Hematopoietic multipotent progenitor cell treated with erythropoietin and hydrocortisone succinate and interleukin-3 and kit ligand, for 6 days (in vitro differentiated cells): ENCODE results near the gene PDE4D.
"Not testable (repeated sequence)": the region's sequence is repeated elsewhere in the genome, so short reads cannot be mapped to it uniquely, and the experiment has no call there.

Experiments
- DNase-seq: peaks from one replicate; pipeline ENCODE4 v3.0.0-alpha.2; 2015

The PDE4D gene

GRCh38 chr5:59798862-59799667, 94.5 kb downstream of the PDE4D start:
- no peak for DNase-seq

DNA sequence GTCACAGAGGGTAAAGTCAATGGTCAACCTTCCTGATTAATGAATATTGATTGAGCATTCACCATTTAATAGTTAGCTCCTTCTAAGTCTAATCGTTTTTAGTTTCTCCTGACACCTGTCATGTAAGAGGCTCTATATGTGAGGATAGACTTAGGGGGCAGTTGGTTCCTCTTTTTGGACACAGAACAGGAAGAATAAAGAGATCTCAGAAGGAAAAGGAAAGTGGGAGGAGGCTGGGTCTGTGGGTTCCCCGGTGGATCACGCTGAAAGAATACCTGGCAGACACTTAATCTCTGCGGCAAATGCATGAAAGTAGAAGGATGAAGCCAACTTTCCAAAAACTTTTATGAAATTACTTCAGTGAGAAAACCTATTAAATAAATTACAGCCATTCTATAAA, 98.4 kb downstream of the PDE4D start:
- no peak for DNase-seq

DNA sequence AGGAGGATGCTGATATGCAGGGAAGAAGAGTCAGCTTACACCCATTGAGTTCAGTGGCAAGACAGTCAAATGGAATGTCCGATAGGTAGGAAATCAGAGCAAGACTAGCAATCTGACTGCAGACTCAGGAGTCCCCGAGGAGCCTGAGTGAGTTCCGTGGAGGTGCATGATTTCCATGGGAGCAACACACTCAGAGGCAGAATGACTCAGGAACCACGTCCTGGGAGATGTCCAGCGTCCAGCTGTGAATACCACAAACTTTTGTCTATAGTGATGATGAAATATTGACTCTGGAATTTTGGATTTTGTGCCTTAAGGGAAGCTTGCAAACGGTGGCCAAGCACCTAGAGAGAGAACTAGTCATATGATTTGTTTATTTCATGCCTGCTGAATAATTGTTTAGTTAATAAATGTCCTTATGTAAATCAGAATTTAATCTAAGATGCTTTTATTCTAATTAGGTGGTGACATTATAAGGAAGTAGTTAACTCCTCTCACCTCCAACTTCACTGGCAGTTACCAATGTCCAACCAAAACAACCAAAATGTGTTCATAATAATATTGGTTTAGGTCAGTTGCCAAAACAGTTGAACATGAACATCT, 100.4 kb downstream of the PDE4D start:
- no peak for DNase-seq

GRCh38 chr5:59791617-59792016, 101.9 kb downstream of the PDE4D start:
- no peak for DNase-seq

DNA sequence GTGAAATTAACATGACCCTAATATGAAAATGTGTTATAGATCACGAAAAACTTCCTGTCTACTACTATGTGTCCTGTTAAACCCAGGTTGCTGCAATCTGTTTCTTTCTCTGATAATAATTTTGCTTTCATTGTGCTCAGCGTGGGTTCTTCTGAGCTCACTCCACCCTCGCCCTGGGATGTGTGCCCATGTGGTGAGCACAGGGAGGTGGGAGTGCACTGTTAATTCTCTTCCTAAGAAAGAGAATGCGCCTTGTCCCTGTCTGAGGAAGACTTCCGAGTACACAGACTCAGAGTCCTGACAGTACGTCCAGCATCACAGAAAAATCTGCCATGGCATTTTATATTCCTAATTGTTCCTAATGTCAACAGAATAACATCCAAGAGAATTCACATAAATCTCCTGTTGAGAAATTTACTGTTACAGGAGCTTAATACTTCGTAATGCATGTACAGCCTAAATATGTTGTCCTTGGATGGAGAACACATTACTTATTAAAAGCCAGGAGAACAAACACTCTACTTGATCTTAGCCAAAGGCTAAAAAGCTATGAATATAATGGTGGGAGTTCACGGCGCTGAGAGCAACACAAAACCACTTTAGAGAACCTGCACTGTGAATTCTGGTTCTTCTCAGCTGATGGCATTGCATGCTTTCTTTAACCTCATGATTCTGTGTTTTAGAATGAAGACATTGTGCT, 102.6 kb downstream of the PDE4D start:
- DNase-seq: no peak

DNA sequence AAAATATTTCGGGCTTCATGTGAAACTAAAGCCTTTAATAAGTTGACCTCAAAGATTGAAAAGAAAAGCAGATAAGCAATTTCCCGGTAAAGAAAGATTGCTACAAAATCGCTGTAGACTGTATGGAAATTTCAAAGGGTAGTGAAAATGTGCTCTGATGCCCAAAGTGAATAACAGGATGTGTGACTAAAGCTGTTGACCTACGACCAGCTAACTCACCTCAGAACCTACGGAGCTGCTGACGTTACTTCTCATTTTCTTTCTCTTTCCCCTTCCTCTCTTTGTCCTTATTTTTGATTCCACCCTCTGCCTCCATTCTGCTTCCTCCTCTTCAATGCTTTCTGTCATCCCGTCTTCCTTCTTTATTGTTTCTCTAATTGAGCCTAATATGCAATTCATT, 103.2 kb downstream of the PDE4D start:
- DNase-seq: no peak

DNA sequence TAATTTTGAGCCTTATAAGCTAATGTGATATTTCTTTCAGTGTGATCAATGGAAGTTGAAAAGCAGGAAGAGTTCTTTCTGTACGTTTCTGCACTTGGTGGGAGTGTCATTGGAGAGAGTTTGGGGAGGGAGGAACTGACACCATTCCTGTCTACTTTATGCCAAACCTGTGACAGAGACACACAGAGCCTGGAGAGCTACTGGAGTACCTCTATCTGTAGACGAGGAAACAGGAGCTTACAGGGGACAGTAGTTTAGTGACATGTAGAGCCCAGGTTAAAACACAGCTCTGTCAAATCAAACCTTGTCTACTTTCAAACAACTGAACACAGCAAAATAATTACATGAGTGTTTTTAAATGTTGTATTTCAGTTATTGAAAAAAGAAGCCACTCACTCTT, 103.6 kb downstream of the PDE4D start:
- DNase-seq: no peak

DNA sequence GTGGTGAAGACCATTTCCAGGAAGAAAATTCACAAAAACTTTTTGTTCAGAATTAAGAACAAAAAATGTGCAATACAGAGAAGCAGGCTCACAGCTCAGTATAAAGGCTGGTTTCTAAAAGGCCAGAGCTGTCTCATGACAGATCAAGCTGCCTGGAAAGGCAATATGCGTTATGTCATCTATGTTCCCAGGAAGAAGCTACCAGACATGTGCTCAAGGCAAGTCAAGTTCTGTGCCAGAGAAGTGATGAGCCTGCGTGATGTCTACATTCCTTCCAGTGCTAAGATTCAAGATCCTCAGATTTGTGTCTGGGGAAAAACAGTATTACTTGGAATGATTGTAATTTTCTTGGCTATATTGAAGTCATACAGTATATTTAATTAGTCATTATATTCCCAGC, 104.3 kb downstream of the PDE4D start:
- DNase-seq: no peak

DNA sequence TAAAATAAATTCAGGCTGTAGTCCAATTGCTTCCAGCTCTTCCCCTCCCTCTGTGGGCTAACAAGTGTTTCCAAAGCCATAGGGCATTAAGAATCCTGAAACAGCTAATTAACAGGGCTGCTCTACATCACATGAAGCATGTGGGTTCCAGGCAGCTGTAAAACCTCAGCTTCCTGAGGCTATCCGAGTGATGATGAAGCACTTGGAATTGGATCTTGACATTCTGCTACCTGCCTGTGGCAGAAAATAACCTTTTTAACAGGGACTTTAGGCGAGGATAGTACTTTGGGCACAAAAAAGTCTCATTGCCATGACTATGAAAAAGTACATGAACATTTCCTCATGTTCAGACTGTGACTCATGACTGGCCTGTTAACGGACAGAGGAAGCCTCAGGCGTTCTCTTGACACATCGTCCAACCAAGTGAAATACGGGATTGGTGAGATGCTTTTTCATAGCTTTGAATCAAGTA, 107.2 kb downstream of the PDE4D start:
- DNase-seq: no peak

- no peak for DNase-seq
Observed at GRCh38 chr5:59785676-59786333, 107.7 kb downstream of the PDE4D start.

GRCh38 chr5:59784708-59785107, 108.8 kb downstream of the PDE4D start:
- DNase-seq: not testable (repeated sequence)

DNA sequence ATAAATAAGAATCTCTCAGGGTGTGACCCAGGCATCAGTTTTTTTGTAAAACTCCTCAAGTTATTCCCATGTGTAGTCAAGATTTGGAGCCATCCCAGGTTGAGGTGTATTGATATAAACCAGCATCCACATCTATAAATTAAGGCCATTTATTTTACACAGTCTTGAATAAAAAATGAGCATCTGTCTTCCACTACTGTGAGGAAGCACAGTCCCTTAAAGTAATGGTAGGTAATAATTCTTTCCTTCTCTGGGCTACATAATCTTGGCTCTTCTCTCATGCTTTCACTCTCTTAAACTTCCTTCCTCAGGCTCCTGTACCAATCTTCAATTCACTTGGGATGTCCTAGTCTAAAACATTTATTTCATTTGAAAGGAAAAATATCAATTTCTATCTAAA, 110.3 kb downstream of the PDE4D start:
- DNase-seq: no peak

GRCh38 chr5:59782856-59783255, 110.7 kb downstream of the PDE4D start:
- no peak for DNase-seq

- DNase-seq: no peak
Observed at GRCh38 chr5:59779453-59779852, 114.1 kb downstream of the PDE4D start.

DNA sequence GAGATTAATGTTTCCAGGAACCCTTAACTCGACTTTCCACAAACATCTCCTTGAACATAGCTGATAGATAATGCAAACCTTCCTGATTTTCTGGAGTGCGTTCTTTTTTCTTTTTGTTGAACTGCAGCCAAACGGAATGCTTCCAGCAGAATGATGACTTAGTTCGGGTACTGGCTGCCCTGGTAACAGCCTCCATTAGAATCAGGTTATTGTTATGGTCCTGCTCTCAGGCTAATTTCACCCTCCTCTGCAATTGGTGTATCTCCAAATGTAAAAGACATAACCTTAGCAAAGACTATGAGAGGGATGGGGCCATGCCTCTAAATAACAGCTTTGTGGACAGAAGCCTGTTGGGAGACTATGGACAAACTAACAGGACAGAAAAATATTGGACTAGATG, 116.5 kb downstream of the PDE4D start:
- DNase-seq: no peak

- no peak for DNase-seq
Observed at GRCh38 chr5:59773294-59773693, 120.2 kb downstream of the PDE4D start.

DNA sequence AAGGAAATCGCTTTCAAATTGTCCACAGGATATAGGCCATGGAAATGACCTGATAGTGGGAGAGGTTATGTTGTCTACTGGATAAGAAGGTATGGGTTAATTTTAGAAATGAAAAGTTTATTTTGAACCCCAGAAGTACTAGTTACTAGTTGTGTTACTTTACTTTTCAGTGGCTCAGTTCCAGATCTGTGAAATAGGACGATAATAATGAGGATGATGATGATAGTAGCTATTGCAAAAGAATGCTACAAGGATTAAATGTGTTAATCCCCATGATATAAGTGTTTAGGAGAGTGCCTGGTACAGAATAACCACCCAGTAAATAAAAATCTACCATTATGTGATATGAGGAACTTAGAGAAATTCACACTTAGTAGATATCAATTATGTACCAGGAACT, 120.8 kb downstream of the PDE4D start:
- DNase-seq: no peak

DNA sequence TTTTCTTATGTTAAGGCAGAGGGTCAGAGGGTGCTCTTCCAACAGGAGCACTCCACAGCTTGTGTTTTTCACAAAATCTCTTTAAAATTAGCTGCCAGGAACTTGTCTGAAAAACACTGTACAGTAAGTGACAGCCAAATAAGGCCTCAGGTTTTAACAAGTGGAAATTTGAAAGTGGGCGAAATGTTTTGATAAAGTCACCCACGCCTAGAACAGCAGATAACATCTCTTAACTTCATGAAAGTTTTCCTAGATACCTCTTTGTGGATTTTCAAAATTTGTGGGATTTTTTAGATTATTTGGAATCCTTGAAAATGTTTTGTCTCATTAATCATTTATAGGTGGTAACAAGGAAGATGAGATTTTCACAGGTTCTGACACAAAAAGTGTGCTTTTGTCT, 121.3 kb downstream of the PDE4D start:
- no peak for DNase-seq

DNA sequence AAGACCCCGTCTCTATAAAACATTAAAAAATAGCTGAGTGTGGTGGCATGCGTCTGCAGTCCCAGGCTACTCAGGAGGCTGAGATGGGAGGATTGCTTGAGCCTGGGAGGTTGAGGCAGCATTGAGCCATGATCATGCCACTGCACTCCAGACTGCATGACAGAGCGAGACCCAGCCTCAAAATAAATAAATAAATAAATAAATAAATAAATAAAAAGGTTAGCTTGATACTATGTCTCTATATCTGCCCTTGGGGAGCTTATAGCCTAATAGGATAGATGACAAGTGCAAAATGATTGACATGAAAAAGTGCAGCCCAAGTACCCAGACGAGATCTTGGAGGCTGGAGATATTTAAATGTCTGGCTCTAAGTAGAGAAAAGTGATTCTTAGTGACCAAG, 122.6 kb downstream of the PDE4D start:
- DNase-seq: no peak

- no peak for DNase-seq
Observed at GRCh38 chr5:59769832-59770231, 123.7 kb downstream of the PDE4D start.

- DNase-seq: no peak
Observed at GRCh38 chr5:59769041-59769360, 124.5 kb downstream of the PDE4D start.

- peak; percentile 53 for DNase-seq
Observed at GRCh38 chr5:59768152-59769040, 125.1 kb downstream of the PDE4D start.
